Measurements from ENCODE around the gene TOMM40L.

TOMM40L gene

GRCh38 chr1:161258439-161259344 is 32.8 kb downstream of the TOMM40L start, which contains the start of gene PCP4L1:
Gene PCP4L1 (plus strand): TSS chr1:161258745. CDS start chr1:161258975, 230 bp downstream.
- peak; percentile 30 for DNase-seq

GRCh38 chr1:161259345-161259702 is 33.5 kb downstream of the TOMM40L start:
- DNase-seq = no peak

DNA sequence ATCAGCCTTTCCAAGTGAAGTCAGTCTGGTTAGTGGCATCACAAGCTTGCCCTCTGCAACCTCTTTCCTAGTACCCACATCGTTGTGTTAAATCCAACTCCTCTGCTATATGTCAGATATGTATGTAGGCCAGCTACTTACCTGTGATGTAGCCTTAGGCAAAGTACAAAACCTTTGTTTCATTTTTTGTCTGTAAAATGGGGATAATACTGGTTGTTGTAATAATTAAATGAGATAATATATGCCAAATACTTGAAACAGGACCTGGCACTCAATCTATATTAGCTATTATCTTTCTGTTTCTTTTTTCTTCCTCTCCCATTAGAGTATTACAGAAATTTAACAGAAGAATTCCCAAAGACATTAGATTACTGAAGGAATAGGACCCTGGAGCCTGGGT is 33.9 kb downstream of the TOMM40L start:
- no peak for DNase-seq

DNA sequence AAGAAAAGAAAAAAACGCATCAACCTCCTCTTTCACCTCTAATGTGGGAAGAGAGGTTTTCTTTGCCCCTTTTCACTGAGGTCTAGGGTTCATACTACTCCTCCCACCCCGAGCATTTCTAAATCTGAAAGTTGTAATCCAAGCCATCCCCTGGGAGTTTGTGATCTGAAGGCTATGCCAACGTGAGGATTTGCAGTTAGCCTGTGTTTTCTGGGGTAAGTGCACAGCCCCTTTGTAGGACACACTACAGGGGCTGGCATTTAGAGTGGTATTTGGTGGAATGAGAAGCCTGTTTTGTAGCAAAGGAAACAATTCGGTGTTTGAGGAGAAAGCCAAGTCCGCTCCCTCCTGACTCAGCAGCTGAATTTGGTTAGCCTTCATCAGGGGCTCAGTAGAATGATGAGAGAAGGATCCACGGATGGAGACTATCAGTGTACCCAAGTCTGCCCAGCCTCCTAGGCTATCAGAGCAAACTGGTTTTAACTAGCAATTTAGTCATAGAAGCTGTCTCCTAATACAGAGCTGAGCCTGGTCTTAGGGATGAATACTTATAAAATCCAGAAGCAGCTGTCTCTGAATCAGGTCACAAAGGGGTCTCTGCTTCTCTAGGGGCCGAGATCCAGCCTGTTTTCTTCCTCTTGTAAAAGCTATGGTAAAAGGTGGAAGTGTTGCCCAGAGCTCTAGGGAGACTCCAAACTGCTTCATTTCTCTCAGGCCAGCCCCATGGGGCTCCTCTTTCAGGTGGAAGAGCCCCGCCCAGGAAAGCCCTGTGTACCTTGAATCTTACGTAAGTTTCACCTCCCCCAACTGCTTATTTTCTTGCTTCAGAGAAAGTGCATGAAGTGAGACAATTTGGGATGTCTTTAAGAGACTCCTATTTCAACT is 34.8 kb downstream of the TOMM40L start:
- no peak for DNase-seq

GRCh38 chr1:161261261-161262235 is 35.7 kb downstream of the TOMM40L start:
- DNase-seq = no peak

GRCh38 chr1:161265305-161265704 is 39.4 kb downstream of the TOMM40L start:
- no peak for DNase-seq

DNA sequence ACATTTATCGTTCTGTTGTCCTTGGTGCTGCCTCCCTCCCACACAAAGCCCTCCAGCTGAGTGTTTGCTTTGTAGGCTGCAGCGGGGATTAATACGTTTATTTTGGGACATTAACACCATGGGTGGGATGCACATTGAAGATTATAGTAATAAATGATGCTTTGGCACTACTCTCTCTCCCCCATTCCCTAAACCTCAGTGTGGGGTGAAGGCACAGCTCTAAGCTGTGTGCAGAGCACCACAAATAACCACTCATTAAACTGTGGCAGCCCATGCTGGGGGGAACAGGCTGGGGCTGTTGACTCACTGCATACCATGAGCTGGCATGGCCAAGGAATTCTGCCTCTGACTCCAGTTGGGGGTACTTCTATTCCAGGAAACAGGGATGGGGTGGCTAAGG is 40.3 kb downstream of the TOMM40L start:
- DNase-seq = no peak

- no peak for DNase-seq
Measured at GRCh38 chr1:161266836-161267235, 41.0 kb downstream of the TOMM40L start.

DNA sequence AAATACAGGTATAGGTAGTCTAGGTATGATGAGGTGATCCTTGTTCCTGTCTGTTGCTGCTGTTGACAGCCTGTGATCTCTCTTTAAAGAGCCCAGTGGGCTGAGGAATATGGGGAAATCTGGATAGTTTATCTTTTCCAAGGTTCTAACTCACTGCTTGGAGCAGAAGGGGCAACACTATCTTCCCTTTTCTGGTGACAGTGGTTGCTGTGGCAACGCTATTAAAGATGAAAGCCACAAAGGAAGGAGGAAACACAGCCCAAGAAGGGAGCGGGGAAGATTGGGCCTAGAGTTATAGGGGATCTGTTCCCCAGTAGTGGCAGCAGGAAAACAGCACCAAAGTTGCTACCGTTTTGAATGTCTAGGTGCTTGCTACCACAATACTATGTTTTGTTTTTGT is 41.5 kb downstream of the TOMM40L start:
- no peak for DNase-seq

DNA sequence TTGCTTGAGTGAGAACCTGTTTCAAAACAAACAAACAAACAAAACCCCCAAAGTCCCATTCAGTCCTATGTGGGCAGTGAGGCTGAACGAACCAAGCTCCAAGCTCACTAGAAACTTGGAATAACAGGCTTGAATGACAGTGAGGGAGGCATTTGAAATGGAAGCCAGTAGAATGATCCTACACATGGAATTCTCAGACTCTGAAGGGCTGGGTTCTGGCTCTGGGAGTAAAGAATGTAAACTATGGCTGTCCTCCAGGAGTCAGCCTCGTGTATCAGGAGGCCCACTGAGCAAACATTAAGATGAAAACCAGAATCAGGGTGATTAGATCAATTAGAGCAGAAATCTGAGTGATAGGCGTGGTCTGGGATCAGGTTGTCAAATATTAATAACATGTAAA is 47.5 kb downstream of the TOMM40L start:
- no peak for DNase-seq

GRCh38 chr1:161274874-161275273 is 49.0 kb downstream of the TOMM40L start:
- DNase-seq = no peak

Data from CD4-positive, alpha-beta T cell treated with Interleukin-10 for 1 hour (primary cell).